Mucosa of gallbladder (tissue), 1 donor: Measurements from ENCODE around the gene KRTAP10-1. TPM values are rescaled to one million over a fixed set of nuclear protein-coding genes. Genes with fewer than 3 reads are reported as not detected.
"Not testable (repeated sequence)": the region's sequence is repeated elsewhere in the genome, so short reads cannot be mapped to it uniquely, and the experiment has no call there.

ENCODE experiments used
- DNase-seq: peaks from one replicate; pipeline ENCODE4 v3.0.0-alpha.2; 2020; ENCODE audit warnings: low spot score
- total RNA-seq: library from RNA; stranded (reverse); gene quantifications from one replicate; pipeline ENCODE4 v1.2.1, GENCODE V29; 2021
- donor health status: DM: no; HTN: no; CAD: no.

The KRTAP10-1 gene
- total RNA-seq, 1 donor from 2014 or later = not detected

DNA sequence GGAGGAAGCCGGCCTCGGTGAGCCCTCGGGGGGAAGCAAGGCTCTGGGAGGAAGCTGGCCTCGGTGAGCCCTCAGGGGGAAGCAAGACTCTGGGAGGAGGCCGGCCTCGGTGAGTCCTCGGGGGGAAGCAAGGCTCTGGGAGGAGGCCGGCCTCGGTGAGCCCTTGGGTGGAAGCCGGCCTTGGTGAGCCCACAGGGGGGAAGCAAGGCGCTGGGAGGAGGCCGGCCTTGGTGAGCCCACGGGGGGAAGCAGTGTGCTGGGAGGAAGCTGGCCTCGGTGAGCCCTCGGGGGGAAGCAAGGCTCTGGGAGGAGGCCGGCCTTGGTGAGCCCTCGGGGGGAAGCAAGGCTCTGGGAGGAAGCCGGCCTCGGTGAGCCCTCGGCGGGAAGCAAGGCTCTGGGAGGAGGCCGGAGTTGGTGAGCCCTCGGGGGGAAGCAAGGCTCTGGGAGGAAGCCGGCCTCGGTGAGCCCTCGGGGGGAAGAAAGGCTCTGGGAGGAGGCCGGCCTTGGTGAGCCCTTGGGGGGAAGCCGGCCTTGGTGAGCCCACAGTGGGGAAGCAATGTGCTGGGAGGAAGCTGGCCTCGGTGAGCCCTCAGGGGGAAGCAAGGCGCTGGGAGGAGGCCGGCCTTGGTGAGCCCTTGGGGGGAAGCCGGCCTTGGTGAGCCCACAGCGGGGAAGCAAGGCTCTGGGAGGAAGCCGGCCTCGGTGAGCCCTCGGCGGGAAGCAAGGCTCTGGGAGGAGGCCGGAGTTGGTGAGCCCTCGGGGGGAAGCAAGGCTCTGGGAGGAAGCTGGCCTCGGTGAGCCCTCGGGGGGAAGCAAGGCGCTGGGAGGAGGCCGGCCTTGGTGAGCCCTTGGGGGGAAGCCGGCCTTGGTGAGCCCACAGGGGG lies 36.7 kb downstream of the KRTAP10-1 start:
- not testable (repeated sequence) for DNase-seq

GRCh38 chr21:44502171-44502958 lies 37.6 kb downstream of the KRTAP10-1 start:
- DNase-seq = no peak

DNA sequence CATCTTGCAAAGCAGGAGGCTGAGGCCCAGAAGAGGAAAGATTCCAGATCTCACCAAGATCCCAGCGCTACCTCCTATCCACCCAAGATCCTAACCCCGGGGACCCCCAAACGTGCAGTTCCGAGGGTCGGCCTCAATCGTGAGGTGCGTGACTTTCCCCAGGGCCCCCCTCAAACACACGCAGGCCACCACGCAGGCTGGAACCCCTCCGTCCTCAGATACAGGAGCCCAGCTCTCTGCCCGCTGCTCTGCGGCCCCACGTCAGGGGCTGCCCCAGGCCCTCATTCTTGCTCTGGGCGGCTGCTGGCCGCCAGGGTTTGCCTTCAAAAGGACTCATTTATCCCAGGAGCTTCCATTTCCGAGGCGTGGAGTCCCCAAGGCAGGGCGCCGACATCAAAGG lies 39.9 kb downstream of the KRTAP10-1 start:
- DNase-seq = no peak

DNA sequence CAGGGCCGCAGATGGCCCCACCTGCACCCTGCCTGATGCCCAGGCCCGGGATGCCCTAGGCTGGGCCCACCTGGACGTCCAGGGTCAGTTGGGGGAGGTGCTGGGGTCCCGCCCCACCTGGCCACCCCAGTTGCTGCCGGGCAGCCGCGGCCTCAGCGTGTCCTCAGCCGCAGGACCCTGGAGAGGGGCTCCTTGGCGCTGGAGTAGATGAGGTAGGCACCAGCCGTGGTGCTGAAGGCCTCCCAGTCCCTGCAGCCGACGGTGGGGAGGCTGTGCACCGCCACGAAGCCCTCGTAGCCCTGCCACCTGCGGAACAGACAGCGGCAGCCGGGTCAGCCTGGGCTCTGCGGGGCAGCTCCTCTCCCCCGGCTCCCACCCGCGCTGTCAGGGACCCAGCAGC lies 40.4 kb downstream of the KRTAP10-1 start:
- no peak for DNase-seq

DNA sequence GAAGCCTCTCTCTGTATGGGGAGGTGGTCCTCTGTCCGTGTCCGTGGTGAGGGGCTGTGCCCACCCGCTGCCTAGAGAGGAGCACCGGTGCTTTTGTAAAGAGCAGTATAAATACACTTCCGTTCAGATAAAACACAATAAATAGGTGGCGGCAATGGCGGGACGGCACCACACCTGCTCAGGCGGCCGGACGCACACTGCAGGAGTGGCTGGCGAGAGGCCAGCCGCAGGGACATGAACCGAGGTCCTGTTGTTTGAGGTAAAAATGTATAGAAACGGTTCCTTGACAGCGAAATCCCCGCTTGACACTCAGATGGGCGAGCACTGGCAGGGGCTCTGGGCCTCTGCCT lies 40.8 kb downstream of the KRTAP10-1 start:
- DNase-seq = no peak

DNA sequence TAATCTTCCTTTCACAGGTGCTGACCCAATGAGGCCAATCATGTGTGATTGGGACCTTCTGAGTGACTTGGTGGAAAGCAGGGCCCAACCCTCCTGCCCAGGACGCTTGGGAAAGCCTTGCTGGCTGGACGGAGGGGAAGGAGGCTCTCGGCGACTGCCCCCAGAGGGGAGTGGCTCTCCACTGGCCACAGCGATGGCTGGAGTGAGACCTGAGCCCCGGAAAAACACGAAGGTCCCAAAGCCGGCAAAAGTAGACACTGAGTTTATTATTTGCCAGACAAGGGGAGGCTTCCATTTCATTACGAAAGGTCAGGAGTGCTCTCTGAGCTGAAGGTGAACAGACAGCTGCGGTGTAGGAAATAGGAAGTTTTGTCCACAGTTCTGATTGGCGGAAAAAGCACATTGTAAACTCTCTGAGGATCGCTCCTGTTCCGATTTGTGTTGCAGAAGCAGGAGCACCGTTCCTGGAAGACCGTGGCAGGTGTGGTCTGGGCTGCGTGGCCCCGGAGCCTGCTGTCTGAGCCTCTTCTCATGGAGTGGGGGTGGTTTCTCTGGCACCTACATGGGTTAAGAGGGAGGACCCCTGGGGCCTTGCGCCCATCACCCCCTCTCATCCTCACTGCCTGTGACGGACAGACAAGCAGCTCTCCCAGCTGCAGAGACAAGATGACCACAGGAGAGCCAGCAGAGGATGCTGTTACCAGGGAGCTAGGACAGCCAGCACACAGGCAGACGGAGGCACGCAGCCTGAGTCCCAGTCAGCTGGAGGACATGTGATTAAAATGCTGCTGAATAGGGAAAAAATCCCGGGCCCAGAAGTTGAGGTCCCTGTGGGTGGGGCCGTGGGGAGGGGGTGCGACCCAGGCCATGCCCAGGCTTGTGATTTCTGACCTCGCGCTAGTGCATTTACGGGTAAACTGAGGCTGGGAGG lies 41.5 kb downstream of the KRTAP10-1 start:
- DNase-seq = no peak

DNA sequence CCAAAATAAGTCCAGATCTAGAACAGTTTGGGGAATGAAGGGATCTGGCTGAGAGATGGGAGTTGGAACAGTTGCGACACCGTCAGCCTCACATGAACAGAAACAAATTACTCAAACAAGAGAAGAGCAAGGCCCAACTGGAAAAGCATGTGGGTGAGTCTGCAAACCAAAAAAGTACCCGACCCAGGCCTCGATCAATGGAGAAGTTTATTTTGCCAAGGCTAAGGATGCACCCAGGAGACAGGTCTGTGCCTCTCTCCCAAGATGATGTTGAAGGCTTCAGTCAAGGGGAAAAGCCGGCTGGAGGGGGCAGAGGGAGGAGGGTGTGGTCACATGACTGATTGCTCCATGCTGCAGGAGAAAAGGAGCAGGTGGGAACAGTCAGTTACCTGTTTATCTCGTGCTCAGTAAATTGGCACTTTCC lies 42.3 kb downstream of the KRTAP10-1 start:
- no peak for DNase-seq

GRCh38 chr21:44496564-44497550 lies 43.1 kb downstream of the KRTAP10-1 start:
- DNase-seq = no peak

- DNase-seq = no peak
Measured at GRCh38 chr21:44495611-44496563, 44.1 kb downstream of the KRTAP10-1 start.

GRCh38 chr21:44494956-44495355 lies 45.0 kb downstream of the KRTAP10-1 start:
- no peak for DNase-seq

- no peak for DNase-seq
Measured at GRCh38 chr21:44494418-44494817, 45.6 kb downstream of the KRTAP10-1 start.

GRCh38 chr21:44492567-44493385 lies 47.2 kb downstream of the KRTAP10-1 start:
- DNase-seq = no peak

DNA sequence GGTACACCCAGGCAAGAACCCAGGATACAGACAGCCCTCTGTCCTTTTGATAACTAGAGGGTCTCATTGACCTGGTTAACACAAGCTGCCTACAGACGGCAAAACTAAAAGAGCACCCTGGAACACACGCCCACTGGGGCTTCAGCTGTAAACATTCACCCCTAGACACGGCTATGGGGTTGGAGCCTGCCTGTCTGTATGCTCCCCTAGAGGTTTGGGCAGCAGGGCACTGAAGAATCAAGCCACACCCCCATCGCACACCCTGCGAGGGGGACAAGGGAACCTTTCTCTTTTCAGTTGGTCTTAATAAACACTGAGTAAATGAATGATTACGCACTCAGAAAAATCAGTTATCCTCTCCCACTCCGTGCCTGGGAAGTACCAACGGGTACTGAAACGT lies 49.2 kb downstream of the KRTAP10-1 start:
- DNase-seq = no peak

GRCh38 chr21:44490405-44490804 lies 49.6 kb downstream of the KRTAP10-1 start:
- DNase-seq = no peak

- no peak for DNase-seq
Measured at GRCh38 chr21:44489962-44490361, 50.0 kb downstream of the KRTAP10-1 start.
